Panc1 (cell line): ENCODE measurements around the gene NYAP2. TPM values are rescaled to one million over a fixed set of nuclear protein-coding genes. Genes with fewer than 3 reads are reported as not detected.

Experiments
- ATAC-seq: fragments of 200-7000 bp; cut with Tn5 transposase; 2 replicates; pipeline ENCODE4 v1.9.1; 2020; ENCODE audit warnings: mild to moderate bottlenecking, moderate library complexity
- BruUV-seq: library from RNA; stranded (reverse); fragments of 400-500 nt; replicated peaks from 2 replicates; lab custom pipeline; 2021; lab: Mats Ljungman, UMichigan
- CTCF ChIA-PET: fragments of 300-600 bp; sonication (Branson Sonifier 250); formaldehyde crosslinking; loops from one replicate; lab custom pipeline; 2022; ENCODE audit warnings: antibody characterized with exemption; lab: Charles Lee
- POLR2A ChIA-PET: fragments of 300-600 bp; sonication (Branson Sonifier 250); formaldehyde crosslinking; loops from one replicate; lab custom pipeline; 2022; ENCODE audit warnings: antibody characterized with exemption; lab: Charles Lee
- DNase-seq: peaks from one replicate; pipeline ENCODE4 v3.0.0-alpha.2; 2010; ENCODE audit warnings: low read depth, low spot score
- H3K27ac ChIP-seq: 2 replicates; pipeline ENCODE4 v1.5.1; 2011; ENCODE audit warnings: mild to moderate bottlenecking, low read length, inconsistent platforms
- H3K27me3 ChIP-seq: fragments of 200-500 bp; sonication (Bioruptor generic); 2 replicates; pipeline ENCODE4 v1.6.0; 2014; ENCODE audit warnings: low read length, inconsistent platforms; ENCODE audit not compliant: control insufficient read depth, insufficient read depth
- H3K36me3 ChIP-seq: fragments of 200-500 bp; sonication (Bioruptor generic); 2 replicates; pipeline ENCODE4 v1.5.1; 2014; ENCODE audit warnings: inconsistent platforms, mild to moderate bottlenecking, low read length, moderate library complexity; ENCODE audit not compliant: control insufficient read depth, insufficient read depth
- H3K4me1 ChIP-seq: 2 replicates; pipeline ENCODE4 v1.5.1; 2011; ENCODE audit warnings: inconsistent platforms, mild to moderate bottlenecking, low read length, moderate library complexity; ENCODE audit not compliant: control insufficient read depth, insufficient read depth
- H3K4me3 ChIP-seq, 2 experiments: 2 replicates each; pipeline ENCODE4 v1.5.1; 2011 to 2012; ENCODE audit warnings: low read depth in 2 of 2, low read length in 2 of 2, mild to moderate bottlenecking in 2 of 2, inconsistent platforms in 1 of 2, moderate library complexity in 1 of 2
- H3K9me3 ChIP-seq: fragments of 200-500 bp; sonication (Bioruptor generic); 2 replicates; pipeline ENCODE4 v1.5.1; 2014; ENCODE audit warnings: low read depth, mild to moderate bottlenecking, inconsistent platforms, low read length, moderate library complexity; ENCODE audit not compliant: control insufficient read depth, insufficient read depth
- POLR2AphosphoS5 ChIP-seq: IDR thresholded peaks from 2 replicates; pipeline ENCODE4 v1.6.1; 2012; ENCODE audit warnings: mild to moderate bottlenecking, low read depth, low read length, moderate library complexity
- SIN3A ChIP-seq: IDR thresholded peaks from 2 replicates; pipeline ENCODE4 v1.6.1; 2012; ENCODE audit warnings: low read depth, mild to moderate bottlenecking, low read length, moderate library complexity, borderline replicate concordance; ENCODE audit not compliant: insufficient read depth
- TCF7L2 ChIP-seq: IDR thresholded peaks from 2 replicates; pipeline ENCODE4 v1.6.1; 2011; ENCODE audit warnings: mild to moderate bottlenecking, low read depth, low read length, inconsistent platforms
- in situ Hi-C: cut with HindIII; loops from 2 replicates; pipeline ENCODE4 v1.10.0; 2016; ENCODE audit warnings: low sequenced_read_pairs, low pct_unique_long_range_greater_than_20kb
- intact Hi-C: fragments of 100-400 bp; cut with micrococcal nuclease; formaldehyde crosslinking; loops from one replicate; pipeline ENCODE4 v1.10.0; 2022; ENCODE audit not compliant: unreplicated experiment
- total RNA-seq: library from RNA; stranded (reverse); gene quantifications from one replicate; pipeline ENCODE4 v1.2.1, GENCODE V29; 2021; ENCODE audit not compliant: unreplicated experiment
- TF ChIP-seq, protein P1 (sequence below), 2 experiments: IDR thresholded peaks; 2 replicates each; pipeline ENCODE4 v1.6.1; 2011 to 2012; ENCODE audit warnings: low read depth in 2 of 2, control low read depth in 1 of 2, low read length in 1 of 2, mild to moderate bottlenecking in 1 of 2, moderate library complexity in 1 of 2; ENCODE audit not compliant: insufficient read depth in 1 of 2
- TF ChIP-seq, protein P2 (sequence below): fragments of 450-650 bp; IDR thresholded peaks from 2 replicates; pipeline ENCODE4 v1.5.1; 2017; ENCODE audit warnings: mild to moderate bottlenecking

Gene NYAP2
- total RNA-seq, 1 experiment from 2014 or later: not detected

DNA sequence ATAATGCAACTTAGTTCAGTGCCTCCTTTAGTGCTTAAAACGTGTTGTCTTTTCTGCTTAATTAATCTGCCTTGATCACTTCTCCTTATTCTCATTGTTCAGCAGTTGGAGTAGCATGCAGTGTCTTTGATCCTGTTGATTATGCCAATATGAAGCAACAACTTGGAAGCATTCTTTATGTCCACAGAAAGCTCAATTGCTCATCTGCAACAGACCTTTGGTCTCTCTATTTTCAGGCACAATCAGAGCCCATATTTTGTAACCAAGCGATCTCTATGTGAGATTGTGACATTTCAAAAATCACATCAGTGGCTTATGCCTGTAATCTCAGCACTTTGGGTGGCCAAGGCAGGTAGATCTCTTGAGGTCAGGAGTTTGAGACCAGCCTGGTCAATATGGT lies 217.3 kb downstream of the NYAP2 start:
- H3K4me3 ChIP-seq: no peak overlapping the region
- CTCF ChIA-PET: no interaction called here
- ATAC-seq (no peak), DNase-seq (no peak)
- H3K4me1 ChIP-seq: no peaks in the 10 kb centered on the region
- H3K27ac ChIP-seq: no peak overlapping the region
- no peaks in the 10 kb centered on the region for H3K36me3 ChIP-seq
- H3K27me3 ChIP-seq: no peaks in the 10 kb centered on the region
- intact Hi-C loops (no loop called here), in situ Hi-C loops (no loop called here)
- POLR2A ChIA-PET: no interaction called here
- no TSS peak for BruUV-seq
- H3K9me3 ChIP-seq: no peaks in the 10 kb centered on the region
- TF ChIP-seq SIN3A (no peak), POLR2AphosphoS5 (no peak), TCF7L2 (no peak)
- TF ChIP-seq, protein P1, sequence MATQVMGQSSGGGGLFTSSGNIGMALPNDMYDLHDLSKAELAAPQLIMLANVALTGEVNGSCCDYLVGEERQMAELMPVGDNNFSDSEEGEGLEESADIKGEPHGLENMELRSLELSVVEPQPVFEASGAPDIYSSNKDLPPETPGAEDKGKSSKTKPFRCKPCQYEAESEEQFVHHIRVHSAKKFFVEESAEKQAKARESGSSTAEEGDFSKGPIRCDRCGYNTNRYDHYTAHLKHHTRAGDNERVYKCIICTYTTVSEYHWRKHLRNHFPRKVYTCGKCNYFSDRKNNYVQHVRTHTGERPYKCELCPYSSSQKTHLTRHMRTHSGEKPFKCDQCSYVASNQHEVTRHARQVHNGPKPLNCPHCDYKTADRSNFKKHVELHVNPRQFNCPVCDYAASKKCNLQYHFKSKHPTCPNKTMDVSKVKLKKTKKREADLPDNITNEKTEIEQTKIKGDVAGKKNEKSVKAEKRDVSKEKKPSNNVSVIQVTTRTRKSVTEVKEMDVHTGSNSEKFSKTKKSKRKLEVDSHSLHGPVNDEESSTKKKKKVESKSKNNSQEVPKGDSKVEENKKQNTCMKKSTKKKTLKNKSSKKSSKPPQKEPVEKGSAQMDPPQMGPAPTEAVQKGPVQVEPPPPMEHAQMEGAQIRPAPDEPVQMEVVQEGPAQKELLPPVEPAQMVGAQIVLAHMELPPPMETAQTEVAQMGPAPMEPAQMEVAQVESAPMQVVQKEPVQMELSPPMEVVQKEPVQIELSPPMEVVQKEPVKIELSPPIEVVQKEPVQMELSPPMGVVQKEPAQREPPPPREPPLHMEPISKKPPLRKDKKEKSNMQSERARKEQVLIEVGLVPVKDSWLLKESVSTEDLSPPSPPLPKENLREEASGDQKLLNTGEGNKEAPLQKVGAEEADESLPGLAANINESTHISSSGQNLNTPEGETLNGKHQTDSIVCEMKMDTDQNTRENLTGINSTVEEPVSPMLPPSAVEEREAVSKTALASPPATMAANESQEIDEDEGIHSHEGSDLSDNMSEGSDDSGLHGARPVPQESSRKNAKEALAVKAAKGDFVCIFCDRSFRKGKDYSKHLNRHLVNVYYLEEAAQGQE (IDR thresholded peaks at IDR 0.05; ENCODE audit: insufficient read depth in 1 of 2, low read depth in 2 of 2, low read length in 1 of 2): no peak
- TF ChIP-seq, protein P2, sequence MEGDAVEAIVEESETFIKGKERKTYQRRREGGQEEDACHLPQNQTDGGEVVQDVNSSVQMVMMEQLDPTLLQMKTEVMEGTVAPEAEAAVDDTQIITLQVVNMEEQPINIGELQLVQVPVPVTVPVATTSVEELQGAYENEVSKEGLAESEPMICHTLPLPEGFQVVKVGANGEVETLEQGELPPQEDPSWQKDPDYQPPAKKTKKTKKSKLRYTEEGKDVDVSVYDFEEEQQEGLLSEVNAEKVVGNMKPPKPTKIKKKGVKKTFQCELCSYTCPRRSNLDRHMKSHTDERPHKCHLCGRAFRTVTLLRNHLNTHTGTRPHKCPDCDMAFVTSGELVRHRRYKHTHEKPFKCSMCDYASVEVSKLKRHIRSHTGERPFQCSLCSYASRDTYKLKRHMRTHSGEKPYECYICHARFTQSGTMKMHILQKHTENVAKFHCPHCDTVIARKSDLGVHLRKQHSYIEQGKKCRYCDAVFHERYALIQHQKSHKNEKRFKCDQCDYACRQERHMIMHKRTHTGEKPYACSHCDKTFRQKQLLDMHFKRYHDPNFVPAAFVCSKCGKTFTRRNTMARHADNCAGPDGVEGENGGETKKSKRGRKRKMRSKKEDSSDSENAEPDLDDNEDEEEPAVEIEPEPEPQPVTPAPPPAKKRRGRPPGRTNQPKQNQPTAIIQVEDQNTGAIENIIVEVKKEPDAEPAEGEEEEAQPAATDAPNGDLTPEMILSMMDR: no peak

DNA sequence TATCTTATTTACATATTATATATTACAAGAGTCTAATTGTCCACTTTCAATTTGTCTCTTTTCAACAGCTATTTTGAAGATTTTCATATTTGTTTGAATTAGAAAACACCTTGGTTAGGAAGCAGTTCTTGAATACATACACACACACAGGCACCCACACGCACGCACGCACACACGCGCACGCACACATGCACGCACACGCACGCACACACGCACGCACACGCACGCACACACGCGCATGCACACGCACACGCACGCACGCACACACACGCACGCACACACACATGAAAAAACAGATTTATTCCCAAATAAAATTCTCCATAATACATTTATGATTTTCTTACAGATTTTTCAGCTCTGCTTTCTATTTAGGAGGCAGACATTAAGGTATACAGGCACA lies 220.7 kb downstream of the NYAP2 start:
- POLR2A ChIA-PET: no interaction called here
- H3K9me3 ChIP-seq: no peaks in the 10 kb centered on the region
- DNase-seq (no peak), ATAC-seq (no peak)
- no peaks in the 10 kb centered on the region for H3K36me3 ChIP-seq
- CTCF ChIA-PET: no interaction called here
- no peaks in the 10 kb centered on the region for H3K4me1 ChIP-seq
- TF ChIP-seq, protein P1 (IDR thresholded peaks at IDR 0.05; ENCODE audit: insufficient read depth in 1 of 2, low read depth in 2 of 2, low read length in 1 of 2): no peak
- TF ChIP-seq TCF7L2: no peak
- no peak for TF ChIP-seq POLR2AphosphoS5
- TF ChIP-seq, protein P2: no peak
- no peak for TF ChIP-seq SIN3A
- H3K27ac ChIP-seq: no peak overlapping the region
- no peaks in the 10 kb centered on the region for H3K27me3 ChIP-seq
- in situ Hi-C loops (no loop called here), intact Hi-C loops (no loop called here)
- no TSS peak for BruUV-seq
- no peak overlapping the region for H3K4me3 ChIP-seq
